ENCODE measurements around the gene C1orf226.
"Not testable (repeated sequence)": the region's sequence is repeated elsewhere in the genome, so short reads cannot be mapped to it uniquely, and the experiment has no call there.

The C1orf226 gene

GRCh38 chr1:162430583-162430982 is 49.1 kb downstream of the C1orf226 start:
- no peak overlapping the region for H3K27ac ChIP-seq
- no peaks in the 10 kb centered on the region; a peak in 1 of 22 replicates for H3K9me3 ChIP-seq (replicated peaks in 1 of 11)
- no peak overlapping the region for H3K4me2 ChIP-seq
- H3K4me3 ChIP-seq, result no peak overlapping the region
- no peaks in the 10 kb centered on the region for H4K20me1 ChIP-seq
- no peaks in the 10 kb centered on the region for H3K4me1 ChIP-seq
- TF ChIP-seq Cebpa-rat (IDR thresholded peaks at IDR 0.05), result no peak
- no peaks in the 10 kb centered on the region for H3K27me3 ChIP-seq
- H3K36me3 ChIP-seq, result no peaks in the 10 kb centered on the region
- H3K9ac ChIP-seq, result no peak overlapping the region

GRCh38 chr1:162432977-162433713 is 51.6 kb downstream of the C1orf226 start:
- not testable (repeated sequence) for H3K9ac ChIP-seq; H3K27ac ChIP-seq; H3K36me3 ChIP-seq; H3K4me2 ChIP-seq; H3K27me3 ChIP-seq; H4K20me1 ChIP-seq; H3K4me3 ChIP-seq; H3K4me1 ChIP-seq; H3K9me3 ChIP-seq (replicated peaks in 1 of 11)
